NCI-H128 (cell line): ENCODE data around the gene INKA2.
A peak's percentile ranks its signal among the peaks of the same experiment; 100 is the strongest.
"Not testable (repeated sequence)": the region's sequence is repeated elsewhere in the genome, so short reads cannot be mapped to it uniquely, and the experiment has no call there.

Experiments used
- DNase-seq: peaks from one replicate; lab custom pipeline; 2025; ENCODE audit not compliant: unreplicated experiment; lab: John Stamatoyannopoulos, UW

The INKA2 gene

GRCh38 chr1:111751906-111752575 is 12.8 kb upstream of the INKA2 start:
- DNase-seq, result no peak

GRCh38 chr1:111750856-111751255 is 11.7 kb upstream of the INKA2 start:
- no peak for DNase-seq

GRCh38 chr1:111749628-111750027 is 10.4 kb upstream of the INKA2 start:
- no peak for DNase-seq

- DNase-seq, result no peak
Observed at GRCh38 chr1:111747947-111748346, 8.8 kb upstream of the INKA2 start.

- no peak for DNase-seq
Observed at GRCh38 chr1:111747282-111747734, 8.1 kb upstream of the INKA2 start.

- DNase-seq, result no peak
Observed at GRCh38 chr1:111746614-111746999, 7.4 kb upstream of the INKA2 start.

- DNase-seq, result no peak
Observed at GRCh38 chr1:111745675-111746613, 6.7 kb upstream of the INKA2 start.

- DNase-seq, result no peak
Observed at GRCh38 chr1:111743679-111744101, 4.5 kb upstream of the INKA2 start.

GRCh38 chr1:111742938-111743549 is 3.8 kb upstream of the INKA2 start:
- no peak for DNase-seq

- not testable (repeated sequence) for DNase-seq
Observed at GRCh38 chr1:111742292-111742691, 3.1 kb upstream of the INKA2 start.

GRCh38 chr1:111739925-111740765 is 950 bp upstream of the INKA2 start:
- DNase-seq, result no peak

- DNase-seq, result peak; percentile 59
Observed at GRCh38 chr1:111738436-111739193, 580 bp downstream of the INKA2 start.

- no peak for DNase-seq
Observed at GRCh38 chr1:111738133-111738435, 1.1 kb downstream of the INKA2 start.

- DNase-seq, result no peak
Observed at GRCh38 chr1:111737216-111738132, 1.7 kb downstream of the INKA2 start.

GRCh38 chr1:111736548-111737215 is 2.5 kb downstream of the INKA2 start:
- peak; percentile 7 for DNase-seq

- peak; percentile 54 for DNase-seq
Observed at GRCh38 chr1:111735858-111736544, 3.2 kb downstream of the INKA2 start.

GRCh38 chr1:111735321-111735720 is 3.9 kb downstream of the INKA2 start:
- DNase-seq, result no peak

- no peak for DNase-seq
Observed at GRCh38 chr1:111734856-111735255, 4.3 kb downstream of the INKA2 start.
